Fibroblast of villous mesenchyme (primary cell): ENCODE measurements around the gene ADAM10. TPM values are rescaled to one million over a fixed set of nuclear protein-coding genes. Genes with fewer than 3 reads are reported as not detected.

ENCODE experiments used
- DNase-seq: peaks from one replicate; pipeline ENCODE4 v3.0.0-alpha.2; 2010; ENCODE audit warnings: low read depth
- H3K4me3 ChIP-seq: 2 replicates; pipeline ENCODE4 v1.5.1; 2011; ENCODE audit warnings: low read depth, mild to moderate bottlenecking, low read length
- total RNA-seq: library from RNA; depleted of rRNA; stranded (reverse); fragments of >200 nt; gene quantifications from 2 replicates; pipeline ENCODE4 v1.2.3, GENCODE V29; 2012
- TF ChIP-seq, protein P1 (sequence below): IDR thresholded peaks from 2 replicates; pipeline ENCODE4 v1.5.1; 2012; ENCODE audit warnings: low read depth, mild to moderate bottlenecking, low read length; ENCODE audit not compliant: insufficient read depth

Gene ADAM10
- total RNA-seq, 1 donor, result 200 TPM

DNA sequence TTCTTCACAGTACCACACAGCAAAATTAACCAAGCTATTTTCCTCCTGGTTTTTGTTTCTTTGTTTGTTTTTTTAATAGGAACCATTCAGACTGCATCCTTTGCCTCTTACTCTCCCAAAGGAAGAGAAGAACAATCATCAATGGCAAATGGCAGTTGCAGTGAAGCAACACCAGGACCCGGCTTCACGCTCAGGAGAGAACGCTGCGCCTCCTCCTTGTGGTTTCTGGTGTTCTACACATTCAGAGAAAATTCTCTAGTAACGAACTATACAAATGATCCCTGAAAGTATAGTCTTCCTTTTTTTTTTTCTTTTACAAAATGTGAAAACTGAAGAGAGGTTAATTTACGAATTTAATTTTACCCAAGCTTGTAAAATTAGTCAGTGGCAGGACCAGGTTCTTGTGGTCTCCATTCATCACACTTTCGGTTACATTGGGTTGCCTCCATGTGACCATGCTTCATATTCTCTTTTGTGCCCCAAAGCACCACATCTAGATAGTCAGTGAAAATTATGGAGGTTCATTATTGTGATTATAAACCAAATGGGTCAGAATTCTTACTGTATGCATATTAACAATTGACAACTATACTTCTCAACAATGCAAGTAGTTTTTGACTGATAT, 11.0 kb upstream of the ADAM10 start:
- H3K4me3 ChIP-seq, result no peak overlapping the region
- DNase-seq, result no peak
- TF ChIP-seq, protein P1, sequence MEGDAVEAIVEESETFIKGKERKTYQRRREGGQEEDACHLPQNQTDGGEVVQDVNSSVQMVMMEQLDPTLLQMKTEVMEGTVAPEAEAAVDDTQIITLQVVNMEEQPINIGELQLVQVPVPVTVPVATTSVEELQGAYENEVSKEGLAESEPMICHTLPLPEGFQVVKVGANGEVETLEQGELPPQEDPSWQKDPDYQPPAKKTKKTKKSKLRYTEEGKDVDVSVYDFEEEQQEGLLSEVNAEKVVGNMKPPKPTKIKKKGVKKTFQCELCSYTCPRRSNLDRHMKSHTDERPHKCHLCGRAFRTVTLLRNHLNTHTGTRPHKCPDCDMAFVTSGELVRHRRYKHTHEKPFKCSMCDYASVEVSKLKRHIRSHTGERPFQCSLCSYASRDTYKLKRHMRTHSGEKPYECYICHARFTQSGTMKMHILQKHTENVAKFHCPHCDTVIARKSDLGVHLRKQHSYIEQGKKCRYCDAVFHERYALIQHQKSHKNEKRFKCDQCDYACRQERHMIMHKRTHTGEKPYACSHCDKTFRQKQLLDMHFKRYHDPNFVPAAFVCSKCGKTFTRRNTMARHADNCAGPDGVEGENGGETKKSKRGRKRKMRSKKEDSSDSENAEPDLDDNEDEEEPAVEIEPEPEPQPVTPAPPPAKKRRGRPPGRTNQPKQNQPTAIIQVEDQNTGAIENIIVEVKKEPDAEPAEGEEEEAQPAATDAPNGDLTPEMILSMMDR, result no peak

GRCh38 chr15:58758141-58758540, 8.6 kb upstream of the ADAM10 start:
- TF ChIP-seq, protein P1, result peak; percentile 50
- no peak overlapping the region for H3K4me3 ChIP-seq
- DNase-seq, result peak; percentile 58

DNA sequence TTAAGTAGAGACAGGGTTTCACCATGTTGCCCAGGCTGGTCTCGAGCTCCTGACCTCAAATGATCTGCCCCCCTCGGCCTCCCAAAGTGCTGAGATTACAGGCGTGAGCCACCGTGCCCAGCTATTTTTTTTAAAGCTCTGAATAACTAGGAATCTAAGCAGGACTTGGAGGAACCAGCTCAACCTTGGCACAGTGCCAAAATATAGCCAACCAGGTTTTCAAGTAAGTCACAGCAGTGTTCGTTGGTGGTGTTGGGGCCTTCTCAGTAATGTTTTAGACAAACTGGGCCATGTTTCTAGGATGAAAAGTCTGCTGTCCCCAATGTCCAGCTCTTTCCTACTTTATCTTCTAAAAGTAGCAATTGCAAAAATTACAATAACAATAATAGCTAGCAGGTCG, 6.4 kb upstream of the ADAM10 start:
- DNase-seq, result no peak
- TF ChIP-seq, protein P1, result no peak
- H3K4me3 ChIP-seq, result no peak overlapping the region

DNA sequence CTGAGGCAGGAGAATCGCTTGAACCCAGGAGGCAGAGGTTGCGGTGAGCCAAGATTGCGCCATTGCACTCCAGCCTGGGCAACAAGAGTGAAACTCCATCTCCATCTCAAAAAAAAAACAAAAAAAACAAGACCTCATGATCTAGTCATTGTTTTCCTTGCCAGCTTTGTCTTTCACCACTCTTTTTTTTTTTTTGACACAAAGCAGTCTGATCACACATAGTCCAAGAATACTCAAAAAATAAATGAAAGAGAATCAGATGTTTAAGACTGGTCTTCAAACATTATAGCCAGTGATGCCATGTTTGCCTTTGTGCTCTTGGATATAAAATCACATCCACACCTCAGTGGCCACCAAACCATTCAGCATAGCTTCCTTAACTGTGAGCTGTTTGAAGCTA, 5.8 kb upstream of the ADAM10 start:
- no peak overlapping the region for H3K4me3 ChIP-seq
- TF ChIP-seq, protein P1, result no peak
- no peak for DNase-seq

- TF ChIP-seq, protein P1, result no peak
- no peak overlapping the region for H3K4me3 ChIP-seq
- no peak for DNase-seq
These were observed 3.2 kb upstream of the ADAM10 start for GRCh38 chr15:58752716-58753115.

GRCh38 chr15:58748852-58749531, 515 bp downstream of the ADAM10 start:
- peak; percentile 50 for DNase-seq
- peak overlapping the region; percentile 91 for H3K4me3 ChIP-seq
- TF ChIP-seq, protein P1, result no peak
